GM12878 (cell line): ENCODE data around the gene TMEM150C. TPM values are rescaled to one million over a fixed set of nuclear protein-coding genes. Genes with fewer than 3 reads are reported as not detected.

Experiments
- CHD1 ChIP-seq: IDR thresholded peaks from 2 replicates; pipeline ENCODE4 v1.6.1; 2012; ENCODE audit warnings: low read depth, low read length, improper control_type of control experiment
- ETV6 ChIP-seq, 2 experiments: fragments of 450-650 bp in 1 of 2; IDR thresholded peaks in 1 of 2; conservative IDR thresholded peaks in 1 of 2; 2 replicates each; pipeline ENCODE4 v1.6.1; 2014; ENCODE audit warnings: antibody characterized with exemption in 1 of 2, borderline replicate concordance in 1 of 2, low read depth in 1 of 2, mild to moderate bottlenecking in 1 of 2, moderate library complexity in 1 of 2
- HDGF ChIP-seq: fragments of 450-650 bp; IDR thresholded peaks from 2 replicates; pipeline ENCODE4 v1.6.1; 2016; ENCODE audit warnings: antibody characterized with exemption
- LARP7 ChIP-seq: fragments of 450-650 bp; IDR thresholded peaks from 2 replicates; pipeline ENCODE4 v1.6.1; 2017; ENCODE audit warnings: mild to moderate bottlenecking
- NFYA ChIP-seq: IDR thresholded peaks from 2 replicates; pipeline ENCODE4 v1.6.1; 2011; ENCODE audit warnings: low read depth, mild to moderate bottlenecking, low read length, improper control_type of control experiment, borderline replicate concordance
- NFYB ChIP-seq: IDR thresholded peaks from 2 replicates; pipeline ENCODE4 v1.6.1; 2011; ENCODE audit warnings: low read depth, mild to moderate bottlenecking, low read length, improper control_type of control experiment, moderate library complexity; ENCODE audit not compliant: insufficient read depth
- SP1 ChIP-seq: IDR thresholded peaks from one replicate; pipeline ENCODE4 v1.6.1; 2011; ENCODE audit warnings: low read depth, low read length
- polyA plus RNA-seq, 11 experiments: library from polyadenylated mRNA; depleted of rRNA in 4 of 11; unstranded in 6 of 11; stranded (reverse) in 5 of 11; fragments of >200 nt; fragmentation: Nextera tagmentation in 4 of 11; fragmentation: Illumina TruSeq in 1 of 11; extraction: Ambion mirVana in 4 of 11; extraction: Trizol in 1 of 11; gene quantifications; 1 replicate in 1 of 11; 2 replicates in 10 of 11; pipeline versions ENCODE4 v1.2.1 to v1.2.3, GENCODE V29; 2011 to 2016; ENCODE audit warnings: inconsistent platforms in 2 of 11, missing spikeins in 2 of 11, low read depth in 1 of 11
- total RNA-seq, 4 experiments: library from RNA; depleted of rRNA in 3 of 4; stranded (reverse); fragments of >200 nt in 3 of 4; fragmentation: Illumina TruSeq in 1 of 4; extraction: Trizol in 1 of 4; gene quantifications; 2 replicates each; pipeline versions ENCODE4 v1.2.1 to v1.2.3, GENCODE V29; 2013 to 2021
- TF ChIP-seq, protein P1 (sequence below): fragments of 450-650 bp; formaldehyde crosslinking; IDR thresholded peaks from 2 replicates; pipeline ENCODE4 v1.5.0; 2022; ENCODE audit warnings: mild to moderate bottlenecking, missing genetic modification characterization
- TF ChIP-seq, protein P2 (sequence below): IDR thresholded peaks from 2 replicates; pipeline ENCODE4 v1.6.1; 2011; ENCODE audit warnings: mild to moderate bottlenecking, low read depth, low read length, moderate library complexity; ENCODE audit not compliant: insufficient replicate concordance
- TF ChIP-seq, protein P3 (sequence below): fragments of 450-650 bp; IDR thresholded peaks from 2 replicates; pipeline ENCODE4 v1.6.1; 2017; ENCODE audit warnings: mild to moderate bottlenecking
- TF ChIP-seq, protein P4 (sequence below): fragments of 450-650 bp; IDR thresholded peaks from 2 replicates; pipeline ENCODE4 v1.6.1; 2017; ENCODE audit warnings: borderline replicate concordance
- TF ChIP-seq, protein P5 (sequence below): IDR thresholded peaks from 2 replicates; pipeline ENCODE4 v1.6.1; 2012; ENCODE audit warnings: low read depth, low read length, improper control_type of control experiment

Gene TMEM150C
- total and polyA plus RNA-seq, 10 of the 15 experiments (the other 5 are each of a cell fraction or from before 2014, with no cell fraction given) = 0.04 to 0.78 (median 0.13) TPM; not detected in 2

DNA sequence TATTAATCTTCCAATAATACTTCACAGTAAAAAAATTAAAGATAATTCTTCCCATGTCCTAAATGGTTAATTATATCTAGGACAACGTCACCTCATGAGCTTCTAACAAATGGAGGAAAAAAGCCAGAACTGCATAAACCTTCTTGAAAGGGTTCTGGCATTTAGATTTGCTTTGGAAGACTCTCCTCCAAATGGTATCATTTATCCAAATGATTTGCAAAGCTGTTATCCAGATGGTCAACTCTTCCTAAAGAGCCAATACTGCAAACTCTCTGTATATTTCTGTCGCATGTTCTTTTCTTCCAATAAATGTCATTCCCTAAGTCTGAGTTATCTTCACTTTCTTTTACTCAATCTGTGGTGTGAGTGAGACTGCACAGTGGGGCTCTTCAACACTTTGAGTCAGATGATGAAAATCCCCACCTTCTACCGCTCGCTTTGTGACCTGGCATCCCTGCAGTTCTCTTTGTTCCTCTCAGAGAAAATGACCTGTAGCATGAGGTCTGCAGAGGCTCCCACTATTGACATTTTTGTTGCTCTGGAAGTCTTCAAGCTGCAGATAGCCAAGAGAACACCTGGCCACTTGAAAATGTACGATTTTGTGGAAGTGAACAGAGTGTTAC is 52.9 kb downstream of the TMEM150C start (continued):
- TF ChIP-seq, protein P1, sequence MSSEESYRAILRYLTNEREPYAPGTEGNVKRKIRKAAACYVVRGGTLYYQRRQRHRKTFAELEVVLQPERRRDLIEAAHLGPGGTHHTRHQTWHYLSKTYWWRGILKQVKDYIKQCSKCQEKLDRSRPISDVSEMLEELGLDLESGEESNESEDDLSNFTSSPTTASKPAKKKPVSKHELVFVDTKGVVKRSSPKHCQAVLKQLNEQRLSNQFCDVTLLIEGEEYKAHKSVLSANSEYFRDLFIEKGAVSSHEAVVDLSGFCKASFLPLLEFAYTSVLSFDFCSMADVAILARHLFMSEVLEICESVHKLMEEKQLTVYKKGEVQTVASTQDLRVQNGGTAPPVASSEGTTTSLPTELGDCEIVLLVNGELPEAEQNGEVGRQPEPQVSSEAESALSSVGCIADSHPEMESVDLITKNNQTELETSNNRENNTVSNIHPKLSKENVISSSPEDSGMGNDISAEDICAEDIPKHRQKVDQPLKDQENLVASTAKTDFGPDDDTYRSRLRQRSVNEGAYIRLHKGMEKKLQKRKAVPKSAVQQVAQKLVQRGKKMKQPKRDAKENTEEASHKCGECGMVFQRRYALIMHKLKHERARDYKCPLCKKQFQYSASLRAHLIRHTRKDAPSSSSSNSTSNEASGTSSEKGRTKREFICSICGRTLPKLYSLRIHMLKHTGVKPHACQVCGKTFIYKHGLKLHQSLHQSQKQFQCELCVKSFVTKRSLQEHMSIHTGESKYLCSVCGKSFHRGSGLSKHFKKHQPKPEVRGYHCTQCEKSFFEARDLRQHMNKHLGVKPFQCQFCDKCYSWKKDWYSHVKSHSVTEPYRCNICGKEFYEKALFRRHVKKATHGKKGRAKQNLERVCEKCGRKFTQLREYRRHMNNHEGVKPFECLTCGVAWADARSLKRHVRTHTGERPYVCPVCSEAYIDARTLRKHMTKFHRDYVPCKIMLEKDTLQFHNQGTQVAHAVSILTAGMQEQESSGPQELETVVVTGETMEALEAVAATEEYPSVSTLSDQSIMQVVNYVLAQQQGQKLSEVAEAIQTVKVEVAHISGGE (CRISPR knock-in tag) = no peak
- TF ChIP-seq, protein P2, sequence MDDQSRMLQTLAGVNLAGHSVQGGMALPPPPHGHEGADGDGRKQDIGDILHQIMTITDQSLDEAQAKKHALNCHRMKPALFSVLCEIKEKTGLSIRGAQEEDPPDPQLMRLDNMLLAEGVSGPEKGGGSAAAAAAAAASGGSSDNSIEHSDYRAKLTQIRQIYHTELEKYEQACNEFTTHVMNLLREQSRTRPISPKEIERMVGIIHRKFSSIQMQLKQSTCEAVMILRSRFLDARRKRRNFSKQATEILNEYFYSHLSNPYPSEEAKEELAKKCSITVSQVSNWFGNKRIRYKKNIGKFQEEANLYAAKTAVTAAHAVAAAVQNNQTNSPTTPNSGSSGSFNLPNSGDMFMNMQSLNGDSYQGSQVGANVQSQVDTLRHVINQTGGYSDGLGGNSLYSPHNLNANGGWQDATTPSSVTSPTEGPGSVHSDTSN = no peak
- TF ChIP-seq ETV6 (conservative IDR thresholded peaks at IDR 0.05 in 1 of 2, IDR thresholded peaks at IDR 0.05 in 1 of 2; ENCODE audit: borderline replicate concordance in 1 of 2, low read depth in 1 of 2) (no peak), SP1 (no peak), LARP7 (no peak), CHD1 (no peak), HDGF (no peak), NFYB (no peak), NFYA (no peak)
- TF ChIP-seq, protein P3, sequence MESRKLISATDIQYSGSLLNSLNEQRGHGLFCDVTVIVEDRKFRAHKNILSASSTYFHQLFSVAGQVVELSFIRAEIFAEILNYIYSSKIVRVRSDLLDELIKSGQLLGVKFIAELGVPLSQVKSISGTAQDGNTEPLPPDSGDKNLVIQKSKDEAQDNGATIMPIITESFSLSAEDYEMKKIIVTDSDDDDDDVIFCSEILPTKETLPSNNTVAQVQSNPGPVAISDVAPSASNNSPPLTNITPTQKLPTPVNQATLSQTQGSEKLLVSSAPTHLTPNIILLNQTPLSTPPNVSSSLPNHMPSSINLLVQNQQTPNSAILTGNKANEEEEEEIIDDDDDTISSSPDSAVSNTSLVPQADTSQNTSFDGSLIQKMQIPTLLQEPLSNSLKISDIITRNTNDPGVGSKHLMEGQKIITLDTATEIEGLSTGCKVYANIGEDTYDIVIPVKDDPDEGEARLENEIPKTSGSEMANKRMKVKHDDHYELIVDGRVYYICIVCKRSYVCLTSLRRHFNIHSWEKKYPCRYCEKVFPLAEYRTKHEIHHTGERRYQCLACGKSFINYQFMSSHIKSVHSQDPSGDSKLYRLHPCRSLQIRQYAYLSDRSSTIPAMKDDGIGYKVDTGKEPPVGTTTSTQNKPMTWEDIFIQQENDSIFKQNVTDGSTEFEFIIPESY = no peak
- TF ChIP-seq, protein P4, sequence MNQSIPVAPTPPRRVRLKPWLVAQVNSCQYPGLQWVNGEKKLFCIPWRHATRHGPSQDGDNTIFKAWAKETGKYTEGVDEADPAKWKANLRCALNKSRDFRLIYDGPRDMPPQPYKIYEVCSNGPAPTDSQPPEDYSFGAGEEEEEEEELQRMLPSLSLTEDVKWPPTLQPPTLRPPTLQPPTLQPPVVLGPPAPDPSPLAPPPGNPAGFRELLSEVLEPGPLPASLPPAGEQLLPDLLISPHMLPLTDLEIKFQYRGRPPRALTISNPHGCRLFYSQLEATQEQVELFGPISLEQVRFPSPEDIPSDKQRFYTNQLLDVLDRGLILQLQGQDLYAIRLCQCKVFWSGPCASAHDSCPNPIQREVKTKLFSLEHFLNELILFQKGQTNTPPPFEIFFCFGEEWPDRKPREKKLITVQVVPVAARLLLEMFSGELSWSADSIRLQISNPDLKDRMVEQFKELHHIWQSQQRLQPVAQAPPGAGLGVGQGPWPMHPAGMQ = no peak
- TF ChIP-seq, protein P5, sequence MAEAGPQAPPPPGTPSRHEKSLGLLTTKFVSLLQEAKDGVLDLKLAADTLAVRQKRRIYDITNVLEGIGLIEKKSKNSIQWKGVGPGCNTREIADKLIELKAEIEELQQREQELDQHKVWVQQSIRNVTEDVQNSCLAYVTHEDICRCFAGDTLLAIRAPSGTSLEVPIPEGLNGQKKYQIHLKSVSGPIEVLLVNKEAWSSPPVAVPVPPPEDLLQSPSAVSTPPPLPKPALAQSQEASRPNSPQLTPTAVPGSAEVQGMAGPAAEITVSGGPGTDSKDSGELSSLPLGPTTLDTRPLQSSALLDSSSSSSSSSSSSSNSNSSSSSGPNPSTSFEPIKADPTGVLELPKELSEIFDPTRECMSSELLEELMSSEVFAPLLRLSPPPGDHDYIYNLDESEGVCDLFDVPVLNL = no peak
- TF ChIP-seq, all 136 proteins: peak for 0
